Measurements from ENCODE around the gene CACNG8. TPM values are rescaled to one million over a fixed set of nuclear protein-coding genes. Genes with fewer than 3 reads are reported as not detected.
A peak's percentile ranks its signal among the peaks of the same experiment; 100 is the strongest.

Gene CACNG8
- total RNA-seq, 2 donors from 2014 or later, result 0.48 to 4.8 TPM

GRCh38 chr19:53971673-53972072 is 8.9 kb downstream of the CACNG8 start:
- Mint-ChIP-seq H3K4me3 (no peak overlapping the region), H3K4me1 (no peaks in the 10 kb centered on the region), H3K9me3 (no peaks in the 10 kb centered on the region), H3K27ac (no peak overlapping the region), H3K36me3 (ENCODE audit: low read depth) (no peaks in the 10 kb centered on the region), H3K27me3 (ENCODE audit: insufficient read depth) (peaks cover 46% of the 10 kb centered on the region)
- DNase-seq, result peak; percentile 64
- no peak for TF ChIP-seq CTCF (conservative IDR thresholded peaks at IDR 0.05)
- Histone ChIP-seq H3K9me3 (ENCODE audit: control insufficient read depth, low read length) (no peaks in the 10 kb centered on the region), H3K9ac (ENCODE audit: extremely low read depth, low read length, poor library complexity, severe bottlenecking) (no peak overlapping the region), H3K27ac (ENCODE audit: low read depth, low read length) (no peak overlapping the region), H3K4me3 (ENCODE audit: low read length) (no peak overlapping the region), H3K4me1 (ENCODE audit: control insufficient read depth, insufficient read depth, low read length) (no peaks in the 10 kb centered on the region), H3K36me3 (ENCODE audit: control insufficient read depth, insufficient read depth, low read length) (no peaks in the 10 kb centered on the region), H3K27me3 (ENCODE audit: control insufficient read depth, insufficient read depth, low read length, poor library complexity, severe bottlenecking) (no peaks in the 10 kb centered on the region)
- 82 to 85% methylated on average over 9 to 10 of the region's 10 CpGs for WGBS, 2 experiments (ENCODE audit: insufficient coverage in 1 of 2, insufficient read length in 1 of 2)

GRCh38 chr19:53977429-53977990 is 14.8 kb downstream of the CACNG8 start:
- 3 to 5% methylated on average over 6 to 9 of the region's 9 CpGs for WGBS, 2 experiments (ENCODE audit: insufficient coverage in 1 of 2, insufficient read length in 1 of 2)
- H3K27ac Mint-ChIP-seq, result no peak overlapping the region
- Histone ChIP-seq H3K27me3 (ENCODE audit: control insufficient read depth, insufficient read depth, low read length, poor library complexity, severe bottlenecking) (peaks cover 12% of the 10 kb centered on the region), H3K4me1 (ENCODE audit: control insufficient read depth, insufficient read depth, low read length) (no peaks in the 10 kb centered on the region), H3K4me3 (ENCODE audit: low read length) (peak overlapping the region; percentile 87), H3K9ac (ENCODE audit: extremely low read depth, low read length, poor library complexity, severe bottlenecking) (no peak overlapping the region), H3K27ac (ENCODE audit: low read depth, low read length) (no peak overlapping the region), H3K36me3 (ENCODE audit: control insufficient read depth, insufficient read depth, low read length) (no peaks in the 10 kb centered on the region), H3K9me3 (ENCODE audit: control insufficient read depth, low read length) (no peaks in the 10 kb centered on the region)
- H3K4me1 Mint-ChIP-seq, result peaks cover 8% of the 10 kb centered on the region
- H3K36me3 Mint-ChIP-seq (ENCODE audit: low read depth), result no peaks in the 10 kb centered on the region
- TF ChIP-seq CTCF (conservative IDR thresholded peaks at IDR 0.05), result no peak
- H3K4me3 Mint-ChIP-seq, result peak overlapping the region; percentile 54
- peaks cover 24% of the 10 kb centered on the region for H3K9me3 Mint-ChIP-seq
- DNase-seq, result peak; percentile 93
- H3K27me3 Mint-ChIP-seq (ENCODE audit: insufficient read depth), result peaks cover 76% of the 10 kb centered on the region

GRCh38 chr19:53977991-53978731 is 15.4 kb downstream of the CACNG8 start:
- Mint-ChIP-seq H3K36me3 (ENCODE audit: low read depth) (no peaks in the 10 kb centered on the region), H3K4me3 (peak overlapping the region; percentile 54), H3K4me1 (peaks cover 8% of the 10 kb centered on the region), H3K9me3 (peaks cover 24% of the 10 kb centered on the region), H3K27me3 (ENCODE audit: insufficient read depth) (peaks cover 70% of the 10 kb centered on the region), H3K27ac (no peak overlapping the region)
- Histone ChIP-seq H3K9ac (ENCODE audit: extremely low read depth, low read length, poor library complexity, severe bottlenecking) (no peak overlapping the region), H3K27me3 (ENCODE audit: control insufficient read depth, insufficient read depth, low read length, poor library complexity, severe bottlenecking) (peaks cover 12% of the 10 kb centered on the region), H3K9me3 (ENCODE audit: control insufficient read depth, low read length) (no peaks in the 10 kb centered on the region), H3K4me3 (ENCODE audit: low read length) (peak overlapping the region; percentile 87), H3K36me3 (ENCODE audit: control insufficient read depth, insufficient read depth, low read length) (no peaks in the 10 kb centered on the region), H3K4me1 (ENCODE audit: control insufficient read depth, insufficient read depth, low read length) (no peaks in the 10 kb centered on the region), H3K27ac (ENCODE audit: low read depth, low read length) (no peak overlapping the region)
- DNase-seq, result peak; percentile 98
- TF ChIP-seq CTCF (conservative IDR thresholded peaks at IDR 0.05), result no peak
- 2% methylated on average over 33 to 53 of the region's 54 CpGs for WGBS, 2 experiments (ENCODE audit: insufficient coverage in 1 of 2, insufficient read length in 1 of 2)
